ENCODE measurements around the gene AKNAD1. TPM values are rescaled to one million over a fixed set of nuclear protein-coding genes. Genes with fewer than 3 reads are reported as not detected.

The AKNAD1 gene
- polyA plus RNA-seq, 1 donor from 2014 or later, result not detected

DNA sequence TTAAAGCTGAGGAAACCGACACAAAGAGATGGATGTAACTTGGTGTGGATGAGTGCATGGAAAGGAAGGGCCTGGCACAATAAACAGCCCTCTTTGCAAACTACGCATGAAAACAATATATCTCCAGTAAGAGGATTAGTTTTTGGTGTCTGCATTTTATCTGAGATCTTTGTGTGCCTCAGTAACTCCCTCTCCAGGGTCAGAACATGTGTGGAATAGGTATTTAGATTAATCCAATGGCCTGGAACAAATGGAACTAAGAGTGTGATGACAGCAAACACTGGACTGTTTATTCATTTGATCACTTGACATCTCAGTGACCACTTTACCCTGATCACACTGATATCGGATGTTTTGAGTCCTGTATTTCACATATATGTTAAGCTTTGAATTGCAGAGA is 45.3 kb downstream of the AKNAD1 start:
- no peak overlapping the region for H2AFZ ChIP-seq (ENCODE audit: low read depth, low read length)
- TF ChIP-seq, protein P1, sequence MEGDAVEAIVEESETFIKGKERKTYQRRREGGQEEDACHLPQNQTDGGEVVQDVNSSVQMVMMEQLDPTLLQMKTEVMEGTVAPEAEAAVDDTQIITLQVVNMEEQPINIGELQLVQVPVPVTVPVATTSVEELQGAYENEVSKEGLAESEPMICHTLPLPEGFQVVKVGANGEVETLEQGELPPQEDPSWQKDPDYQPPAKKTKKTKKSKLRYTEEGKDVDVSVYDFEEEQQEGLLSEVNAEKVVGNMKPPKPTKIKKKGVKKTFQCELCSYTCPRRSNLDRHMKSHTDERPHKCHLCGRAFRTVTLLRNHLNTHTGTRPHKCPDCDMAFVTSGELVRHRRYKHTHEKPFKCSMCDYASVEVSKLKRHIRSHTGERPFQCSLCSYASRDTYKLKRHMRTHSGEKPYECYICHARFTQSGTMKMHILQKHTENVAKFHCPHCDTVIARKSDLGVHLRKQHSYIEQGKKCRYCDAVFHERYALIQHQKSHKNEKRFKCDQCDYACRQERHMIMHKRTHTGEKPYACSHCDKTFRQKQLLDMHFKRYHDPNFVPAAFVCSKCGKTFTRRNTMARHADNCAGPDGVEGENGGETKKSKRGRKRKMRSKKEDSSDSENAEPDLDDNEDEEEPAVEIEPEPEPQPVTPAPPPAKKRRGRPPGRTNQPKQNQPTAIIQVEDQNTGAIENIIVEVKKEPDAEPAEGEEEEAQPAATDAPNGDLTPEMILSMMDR (IDR thresholded peaks at IDR 0.05; ENCODE audit: poor library complexity, severe bottlenecking), result no peak
- TF ChIP-seq TAF1 (IDR thresholded peaks at IDR 0.05; ENCODE audit: low read depth), result no peak
- TF ChIP-seq EZH2 (IDR thresholded peaks at IDR 0.05; ENCODE audit: borderline replicate concordance, insufficient read depth, low read length, poor library complexity, severe bottlenecking), result no peak
- TF ChIP-seq REST (IDR thresholded peaks at IDR 0.05; ENCODE audit: borderline replicate concordance), result no peak
- no peak for TF ChIP-seq RAD21 (conservative IDR thresholded peaks at IDR 0.05)
- no peak for TF ChIP-seq SMC3 (conservative IDR thresholded peaks at IDR 0.05; ENCODE audit: poor library complexity)
- no peak for TF ChIP-seq POLR2AphosphoS5 (IDR thresholded peaks at IDR 0.05)
- no peak for TF ChIP-seq EP300 (conservative IDR thresholded peaks at IDR 0.05; ENCODE audit: poor library complexity, severe bottlenecking)
- no peak for TF ChIP-seq MXI1 (conservative IDR thresholded peaks at IDR 0.05; ENCODE audit: poor library complexity, severe bottlenecking)
- no peak overlapping the region for H3K4me3 ChIP-seq (ENCODE audit: low read length)
- no peak overlapping the region for H3K4me2 ChIP-seq (ENCODE audit: low read length)
- no peaks in the 10 kb centered on the region for H3F3A ChIP-seq (ENCODE audit: insufficient read depth, low read length, poor library complexity, severe bottlenecking)
- H3K27me3 ChIP-seq (ENCODE audit: insufficient read depth, low read depth, low read length), result no peaks in the 10 kb centered on the region
- H3K9me3 ChIP-seq (ENCODE audit: low read length), result no peaks in the 10 kb centered on the region
- no peaks in the 10 kb centered on the region for H3K36me3 ChIP-seq (ENCODE audit: insufficient read depth, low read length)
- no peak overlapping the region for H3K9ac ChIP-seq (ENCODE audit: low read length)
- no peaks in the 10 kb centered on the region for H3K79me2 ChIP-seq (replicated peaks; ENCODE audit: insufficient read depth, low read length)
- H4K20me1 ChIP-seq (ENCODE audit: insufficient read depth), result no peaks in the 10 kb centered on the region
- H3K9me2 ChIP-seq (ENCODE audit: insufficient read depth, low read length), result no peaks in the 10 kb centered on the region
- H3K27ac ChIP-seq (ENCODE audit: low read length), result no peak overlapping the region

GRCh38 chr1:108808438-108808837 is 48.5 kb downstream of the AKNAD1 start:
- Histone ChIP-seq H3K9me2 (ENCODE audit: insufficient read depth, low read length) (no peaks in the 10 kb centered on the region), H3K9ac (ENCODE audit: low read length) (no peak overlapping the region), H3K9me3 (ENCODE audit: low read length) (no peaks in the 10 kb centered on the region), H3K79me2 (replicated peaks; ENCODE audit: insufficient read depth, low read length) (no peaks in the 10 kb centered on the region), H3K4me2 (ENCODE audit: low read length) (no peak overlapping the region), H4K20me1 (ENCODE audit: insufficient read depth) (no peaks in the 10 kb centered on the region), H2AFZ (ENCODE audit: low read depth, low read length) (no peak overlapping the region), H3F3A (ENCODE audit: insufficient read depth, low read length, poor library complexity, severe bottlenecking) (no peaks in the 10 kb centered on the region), H3K4me3 (ENCODE audit: low read length) (no peak overlapping the region), H3K36me3 (ENCODE audit: insufficient read depth, low read length) (no peaks in the 10 kb centered on the region), H3K27ac (ENCODE audit: low read length) (no peak overlapping the region), H3K27me3 (ENCODE audit: insufficient read depth, low read depth, low read length) (no peaks in the 10 kb centered on the region)
- TF ChIP-seq REST (IDR thresholded peaks at IDR 0.05; ENCODE audit: borderline replicate concordance) (no peak), TAF1 (IDR thresholded peaks at IDR 0.05; ENCODE audit: low read depth) (no peak), POLR2AphosphoS5 (IDR thresholded peaks at IDR 0.05) (no peak), EZH2 (IDR thresholded peaks at IDR 0.05; ENCODE audit: borderline replicate concordance, insufficient read depth, low read length, poor library complexity, severe bottlenecking) (no peak), RAD21 (conservative IDR thresholded peaks at IDR 0.05) (no peak), EP300 (conservative IDR thresholded peaks at IDR 0.05; ENCODE audit: poor library complexity, severe bottlenecking) (no peak), SMC3 (conservative IDR thresholded peaks at IDR 0.05; ENCODE audit: poor library complexity) (no peak), MXI1 (conservative IDR thresholded peaks at IDR 0.05; ENCODE audit: poor library complexity, severe bottlenecking) (no peak)
- TF ChIP-seq, protein P1 (IDR thresholded peaks at IDR 0.05; ENCODE audit: poor library complexity, severe bottlenecking), result no peak
